HG03095 (cell line): ENCODE measurements around the gene NDUFV2.
A peak's percentile ranks its signal among the peaks of the same experiment; 100 is the strongest.
"Not testable (repeated sequence)": the region's sequence is repeated elsewhere in the genome, so short reads cannot be mapped to it uniquely, and the experiment has no call there.

Experiments
- ATAC-seq: cut with Tn5 transposase; IDR thresholded peaks from one replicate; pipeline ENCODE4 v1.9.1; 2021; ENCODE audit warnings: moderate library complexity; ENCODE audit not compliant: unreplicated experiment

NDUFV2 gene

DNA sequence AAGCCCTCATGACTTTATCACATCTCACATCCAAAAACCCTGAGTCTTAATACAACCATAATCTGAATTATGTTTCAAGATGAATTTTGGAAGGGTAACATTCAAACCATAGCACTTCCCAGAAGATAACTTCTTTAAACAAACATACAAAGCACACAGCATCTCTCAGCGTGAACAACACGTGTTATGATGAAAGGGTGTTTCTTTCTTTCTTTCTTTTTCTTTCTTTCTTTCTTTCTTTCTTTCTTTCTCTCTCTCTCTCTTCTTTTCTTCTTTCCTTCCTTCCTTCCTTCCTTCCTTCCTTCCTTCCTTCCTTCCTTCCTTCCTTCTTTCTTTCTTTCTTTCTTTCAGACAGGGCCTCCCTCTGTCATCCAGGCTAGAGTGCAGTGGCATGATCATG, 13.8 kb upstream of the NDUFV2 start:
- not testable (repeated sequence) for ATAC-seq

DNA sequence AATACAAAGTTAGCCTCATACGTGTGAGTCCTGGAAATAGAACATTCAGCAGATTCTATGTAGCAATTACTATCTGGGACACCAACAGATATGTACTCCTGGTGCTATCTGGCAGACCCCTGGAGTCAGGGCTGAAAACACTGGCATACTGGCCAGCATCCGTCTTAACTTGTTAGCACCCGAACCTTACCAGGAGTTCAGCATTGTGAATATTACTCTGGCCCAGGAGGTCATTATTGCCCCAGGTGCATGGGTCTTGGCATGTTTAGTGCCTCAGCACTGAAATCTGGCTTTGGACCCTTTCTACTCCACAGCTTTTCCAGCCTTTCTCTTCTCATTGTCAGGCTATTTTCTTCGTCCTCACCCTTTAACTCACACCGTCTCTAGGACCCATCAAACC, 11.9 kb upstream of the NDUFV2 start:
- no peak for ATAC-seq

DNA sequence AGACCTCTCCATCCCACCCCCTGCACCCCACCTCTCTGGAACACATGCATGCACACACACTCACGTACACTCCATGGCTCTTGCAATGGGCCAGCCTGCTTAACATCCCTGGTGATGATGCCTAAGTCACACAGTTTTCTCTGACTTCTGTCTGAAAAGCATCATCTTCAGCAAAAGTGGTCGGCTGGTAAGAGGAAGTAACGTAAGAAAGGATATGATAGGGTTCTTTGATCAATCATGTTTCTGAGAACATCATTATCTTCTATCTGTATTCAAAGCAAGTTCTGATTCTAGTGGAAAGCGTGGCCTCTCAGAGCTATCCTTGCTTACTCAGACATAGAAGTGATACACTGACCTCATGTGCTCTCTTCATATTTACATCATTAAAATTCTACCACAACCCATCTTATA, 11.4 kb upstream of the NDUFV2 start:
- ATAC-seq, result no peak

DNA sequence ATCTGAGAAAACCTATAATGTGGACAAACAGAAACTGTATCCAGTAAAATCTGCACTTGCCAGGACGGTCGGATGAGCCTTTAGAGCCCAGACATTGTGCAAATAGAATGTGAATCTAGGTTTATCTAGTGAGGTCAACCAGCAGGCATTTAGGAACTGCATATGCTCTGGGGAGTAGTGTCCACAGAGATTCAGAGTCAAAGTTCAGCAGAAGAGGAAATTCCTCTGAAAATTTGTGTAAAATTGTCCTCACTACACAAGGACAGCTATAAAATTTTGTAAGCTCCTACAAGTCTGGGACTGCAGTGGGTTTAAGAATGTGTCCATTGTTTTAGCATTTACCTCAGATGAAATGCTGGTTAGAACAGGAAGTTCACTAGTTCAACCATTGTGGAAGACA, 9.8 kb upstream of the NDUFV2 start:
- no peak for ATAC-seq

DNA sequence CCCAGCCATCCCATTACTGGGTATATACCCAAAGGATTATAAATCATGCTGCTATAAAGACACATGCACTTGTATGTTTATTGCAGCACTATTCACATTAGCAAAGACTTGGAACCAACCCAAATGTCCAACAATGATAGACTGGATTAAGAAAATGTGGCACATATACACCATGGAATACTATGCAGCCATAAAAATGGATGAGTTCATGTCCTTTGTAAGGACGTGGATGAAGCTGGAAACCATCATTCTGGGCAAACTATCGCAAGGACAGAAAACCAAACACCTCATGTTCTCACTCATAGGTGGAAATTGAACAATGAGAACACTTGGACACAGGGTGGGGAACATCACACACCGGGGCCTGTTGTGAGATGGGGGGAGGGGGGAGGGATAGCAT, 9.4 kb upstream of the NDUFV2 start:
- ATAC-seq, result not testable (repeated sequence)

DNA sequence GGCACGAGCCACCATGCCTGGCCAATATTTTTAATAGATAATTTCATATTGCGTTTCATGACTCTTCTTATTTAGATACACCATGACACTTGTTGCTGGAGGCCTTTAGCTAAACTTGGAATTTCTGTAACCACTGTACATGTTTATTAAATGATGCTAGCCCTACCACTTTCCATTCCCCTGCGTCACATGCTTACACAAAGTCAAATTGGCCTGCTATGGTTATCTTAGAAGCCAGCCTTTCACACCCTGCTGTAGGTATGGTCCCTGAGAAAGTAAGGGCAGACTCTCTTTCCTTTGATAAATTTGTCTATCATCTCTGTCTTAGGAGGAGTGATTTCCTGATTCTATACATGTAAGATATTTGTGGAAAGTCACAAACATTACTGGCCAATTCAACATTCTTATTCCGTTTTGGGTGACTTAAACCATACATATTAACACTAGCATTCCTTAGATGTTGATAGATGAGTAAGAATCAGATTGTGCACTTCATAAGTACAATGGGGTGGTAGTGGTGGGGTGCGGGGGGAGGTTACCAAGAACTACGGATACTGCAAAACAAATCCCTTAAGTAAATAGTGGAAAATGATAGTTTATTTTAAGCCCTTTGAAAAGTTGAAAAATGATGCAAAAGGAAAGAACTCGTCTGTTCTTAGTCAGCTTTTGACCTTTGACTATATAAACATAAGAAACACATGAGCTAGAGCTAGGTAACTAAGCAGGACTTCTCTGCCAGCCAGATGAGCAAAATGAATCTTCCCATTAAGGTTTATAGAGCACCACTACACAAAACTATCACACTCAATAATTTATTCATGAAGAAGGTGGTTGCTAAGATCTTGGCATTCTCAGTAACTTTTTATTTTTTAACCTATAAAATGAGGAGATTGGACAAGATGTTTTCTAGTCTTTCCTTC, 7.9 kb upstream of the NDUFV2 start:
- no peak for ATAC-seq

DNA sequence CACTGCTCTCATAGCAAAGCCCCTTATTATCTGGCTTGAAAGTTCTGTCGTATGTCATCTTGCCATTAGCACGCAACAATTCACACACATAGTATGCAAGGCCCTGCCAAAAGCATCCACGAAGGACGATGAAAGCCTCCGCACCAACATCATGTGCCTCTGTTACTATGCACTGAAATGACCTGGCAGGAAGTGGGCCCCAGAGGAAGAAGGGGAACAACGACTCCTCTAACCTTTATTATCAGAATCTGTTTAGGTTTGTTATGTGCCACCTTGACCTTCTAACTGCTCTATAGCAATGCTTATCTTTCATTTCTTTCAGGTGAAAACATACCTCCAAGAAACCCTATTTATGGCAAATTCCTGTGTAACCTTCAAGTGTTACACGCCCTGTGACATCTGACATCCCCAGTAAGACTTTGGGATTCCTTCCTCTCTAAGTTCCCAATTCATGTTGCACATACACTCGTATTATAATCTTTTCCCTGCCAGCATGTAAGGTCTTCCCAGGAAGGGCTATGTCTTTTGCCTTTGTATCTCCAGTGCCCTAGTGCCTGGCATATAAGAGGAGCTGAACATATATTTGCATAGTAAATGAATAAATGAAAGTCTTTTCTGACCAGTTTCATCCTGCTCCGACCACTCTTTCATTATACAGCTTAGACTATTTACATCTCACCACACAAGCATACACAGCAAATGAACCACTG, 7.0 kb upstream of the NDUFV2 start:
- peak; percentile 81 for ATAC-seq

DNA sequence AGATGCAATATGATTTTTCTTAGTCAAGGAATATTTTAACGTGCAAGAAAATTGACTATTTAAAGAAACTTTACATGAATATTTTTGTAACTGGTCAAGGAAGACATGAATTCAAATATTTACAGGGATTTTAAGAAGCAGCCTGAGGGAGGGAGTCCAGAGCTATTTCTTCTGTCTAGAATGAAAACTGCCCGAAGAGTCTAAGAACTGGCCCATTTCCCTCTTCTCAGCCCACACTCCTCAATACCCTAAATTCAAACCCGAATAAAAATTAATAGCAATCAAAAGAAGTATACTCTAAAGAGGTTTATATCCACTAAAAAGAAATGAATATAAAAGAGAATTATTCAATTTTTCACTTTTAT, 6.5 kb upstream of the NDUFV2 start:
- ATAC-seq, result no peak

DNA sequence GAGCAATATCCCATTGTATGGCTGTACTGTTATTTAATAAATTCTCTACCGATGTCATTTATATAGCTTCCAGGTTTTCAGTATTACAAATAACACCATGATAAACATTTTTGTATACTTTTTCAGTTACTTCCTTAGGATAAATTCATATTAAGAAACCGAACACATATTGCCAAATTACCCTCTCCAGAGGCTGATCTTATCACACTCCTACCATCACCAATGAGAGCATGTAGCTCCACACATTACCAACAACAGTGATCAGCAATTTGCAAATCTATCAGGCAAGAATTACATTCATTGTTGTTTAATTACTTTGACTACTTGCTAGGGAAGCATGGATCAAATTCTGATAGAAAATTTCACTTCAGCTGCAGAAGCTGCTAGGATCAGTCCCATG, 5.8 kb upstream of the NDUFV2 start:
- ATAC-seq, result no peak

DNA sequence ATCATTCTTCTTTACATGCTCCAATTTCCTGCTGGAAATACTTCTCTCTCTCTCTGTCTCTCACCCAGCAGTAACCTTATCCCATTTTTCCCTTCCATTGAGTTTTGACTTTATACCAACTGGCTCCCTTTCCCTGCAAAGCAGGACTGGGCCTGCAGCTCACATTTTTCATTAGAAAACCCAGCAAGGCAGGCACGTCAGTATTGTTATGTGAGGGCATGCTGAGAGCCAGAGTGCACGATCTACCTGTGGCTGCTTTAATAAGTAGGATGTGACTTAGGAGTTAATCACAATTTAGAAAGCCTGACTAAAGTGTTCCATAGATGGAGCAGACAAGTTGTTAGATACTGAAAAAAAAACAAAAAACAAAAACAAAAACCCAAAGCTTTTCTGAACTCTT, 5.2 kb upstream of the NDUFV2 start:
- ATAC-seq, result no peak

DNA sequence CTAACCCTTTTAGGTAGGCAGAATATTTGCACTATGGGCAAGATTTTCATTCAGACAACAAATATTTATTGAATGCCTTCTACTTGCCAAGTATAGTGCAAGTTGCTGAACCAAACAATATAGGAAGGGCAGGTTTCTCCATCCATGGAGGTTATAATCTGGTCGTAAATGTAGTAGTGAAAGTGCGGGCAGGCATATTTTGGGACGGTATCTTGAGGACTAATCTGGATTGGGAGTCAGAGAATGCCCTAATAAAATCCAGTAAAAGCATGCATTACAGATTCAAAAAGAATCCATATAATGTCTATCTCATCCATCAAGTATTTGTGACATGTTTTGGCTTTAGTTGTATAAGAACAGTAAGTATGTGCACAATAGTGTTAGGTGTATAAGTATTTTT, 1.7 kb upstream of the NDUFV2 start:
- no peak for ATAC-seq

DNA sequence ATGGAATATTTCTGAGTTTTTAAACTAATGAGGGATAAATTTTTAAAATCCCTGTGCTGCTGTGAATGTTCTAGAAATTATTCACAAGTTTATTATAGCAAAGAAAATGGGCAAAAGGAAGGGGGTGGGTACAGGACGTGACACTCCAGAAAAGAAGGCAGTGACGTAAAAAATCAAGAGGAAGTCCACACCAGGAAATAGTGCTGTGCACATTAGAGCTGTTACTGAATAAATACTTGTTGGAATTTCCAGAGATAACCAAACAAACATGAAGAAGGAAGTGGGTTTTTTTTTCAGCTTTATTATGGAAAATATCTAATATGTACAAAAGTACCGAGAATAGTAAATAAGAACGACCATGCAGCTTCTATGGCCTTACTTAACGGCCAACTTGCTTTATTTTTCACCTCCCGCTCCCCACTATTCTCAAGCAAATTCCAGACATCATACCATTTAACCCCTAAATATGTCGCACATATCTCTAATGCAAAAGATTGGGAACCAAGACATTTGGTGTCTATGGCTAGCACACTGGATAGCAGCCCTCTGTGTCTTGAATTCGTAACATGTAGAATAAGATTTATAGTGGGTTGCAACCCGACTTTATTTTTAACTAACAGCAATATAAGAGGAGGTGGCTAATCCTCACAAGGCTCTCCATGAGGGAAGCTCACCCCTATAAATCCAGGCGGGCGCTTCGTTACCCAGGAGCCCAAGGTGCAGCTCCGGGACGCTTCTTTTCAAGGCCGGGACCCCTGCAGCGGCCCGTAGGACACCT, 580 bp upstream of the NDUFV2 start:
- no peak for ATAC-seq

DNA sequence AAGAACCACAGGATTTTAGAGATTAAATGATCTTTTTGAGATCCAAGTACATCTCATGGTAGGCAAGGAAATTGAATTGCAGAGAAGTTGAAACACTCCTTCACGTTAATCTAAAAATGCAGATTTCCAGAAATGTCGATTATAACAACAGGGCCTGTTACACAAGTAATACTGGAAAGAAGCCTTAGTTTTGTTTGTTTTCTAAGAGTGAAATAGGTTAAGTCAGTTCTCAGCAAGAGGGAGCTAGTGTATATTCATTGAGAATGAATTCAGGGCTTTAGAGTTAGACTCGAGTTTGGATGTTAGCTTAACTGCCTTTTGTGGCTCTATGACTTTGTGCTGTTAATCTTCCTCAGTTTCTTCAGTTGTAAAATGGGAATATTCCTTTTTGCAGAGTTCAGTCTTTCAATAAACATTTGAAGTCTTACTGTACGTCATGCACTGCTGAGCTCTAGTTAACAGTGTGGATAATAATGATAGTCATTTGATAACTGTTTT, 926 bp downstream of the NDUFV2 start:
- ATAC-seq, result no peak

DNA sequence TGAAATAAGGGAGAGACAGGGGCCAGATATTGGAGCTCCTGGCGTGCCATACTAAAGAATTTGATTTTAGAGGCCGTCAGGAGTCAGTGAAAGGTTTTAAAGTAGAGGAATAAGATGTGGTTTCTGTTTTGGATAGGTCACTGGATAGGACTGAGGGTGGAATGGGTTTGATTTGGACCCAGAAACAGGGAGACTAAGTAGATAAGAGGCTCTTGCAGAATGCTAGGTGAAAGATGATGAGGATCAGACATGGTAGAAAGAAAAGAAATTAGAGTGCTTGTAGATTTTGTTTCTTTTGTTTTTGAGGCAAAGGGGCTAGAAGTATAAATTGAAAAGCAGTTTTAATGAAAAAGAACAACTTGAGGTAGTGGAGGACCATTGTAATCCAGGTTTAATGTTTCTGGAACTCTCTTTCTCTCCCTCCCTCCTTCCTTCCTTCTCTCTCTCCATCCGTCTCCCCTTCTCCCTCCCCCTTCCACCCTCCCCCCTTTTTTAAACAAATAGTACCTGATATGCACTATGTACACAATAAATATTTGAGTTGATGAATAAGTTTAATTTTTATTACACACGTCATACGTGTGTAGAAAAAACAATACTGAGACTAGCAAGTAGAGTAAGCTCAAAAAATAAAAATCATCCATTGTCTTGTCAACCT, 1.9 kb downstream of the NDUFV2 start:
- ATAC-seq, result no peak

DNA sequence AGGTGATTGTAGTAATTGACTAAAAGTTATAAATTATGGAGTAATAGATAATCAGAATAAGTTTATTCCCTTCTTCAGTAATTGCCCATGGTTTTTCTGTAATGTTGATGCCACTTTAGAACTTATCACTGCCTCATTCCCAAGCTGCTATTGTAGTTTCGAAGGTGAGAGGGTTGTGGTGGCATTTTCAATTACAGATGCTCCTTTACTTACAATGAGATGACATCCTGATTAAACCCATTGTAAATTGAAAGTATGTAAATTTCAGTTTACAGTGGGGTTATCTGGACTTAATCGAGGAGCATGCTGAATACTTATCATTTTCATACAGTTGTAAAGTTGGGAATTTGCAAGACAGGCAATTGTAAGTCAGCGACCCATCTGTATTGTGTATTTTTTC, 2.9 kb downstream of the NDUFV2 start:
- no peak for ATAC-seq

DNA sequence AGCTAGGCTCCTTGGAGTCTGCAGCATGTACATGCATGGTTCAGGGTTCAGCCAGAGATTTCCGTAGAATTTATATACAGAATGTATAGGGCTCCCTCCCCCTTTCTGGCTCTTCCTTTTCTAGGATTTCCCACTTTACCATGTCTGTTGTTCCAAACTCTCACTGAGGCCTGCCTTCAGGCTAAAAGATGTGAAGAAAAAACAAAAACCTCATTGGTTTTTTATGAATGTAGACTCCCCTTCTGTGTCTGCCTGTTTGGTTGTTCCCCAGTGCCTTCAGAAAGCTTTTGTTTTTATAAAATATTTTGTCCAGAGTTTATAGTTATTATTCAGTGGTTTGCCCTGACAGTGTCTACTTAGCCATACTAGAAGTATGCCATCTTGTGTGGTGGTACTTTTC, 3.6 kb downstream of the NDUFV2 start:
- ATAC-seq, result no peak

DNA sequence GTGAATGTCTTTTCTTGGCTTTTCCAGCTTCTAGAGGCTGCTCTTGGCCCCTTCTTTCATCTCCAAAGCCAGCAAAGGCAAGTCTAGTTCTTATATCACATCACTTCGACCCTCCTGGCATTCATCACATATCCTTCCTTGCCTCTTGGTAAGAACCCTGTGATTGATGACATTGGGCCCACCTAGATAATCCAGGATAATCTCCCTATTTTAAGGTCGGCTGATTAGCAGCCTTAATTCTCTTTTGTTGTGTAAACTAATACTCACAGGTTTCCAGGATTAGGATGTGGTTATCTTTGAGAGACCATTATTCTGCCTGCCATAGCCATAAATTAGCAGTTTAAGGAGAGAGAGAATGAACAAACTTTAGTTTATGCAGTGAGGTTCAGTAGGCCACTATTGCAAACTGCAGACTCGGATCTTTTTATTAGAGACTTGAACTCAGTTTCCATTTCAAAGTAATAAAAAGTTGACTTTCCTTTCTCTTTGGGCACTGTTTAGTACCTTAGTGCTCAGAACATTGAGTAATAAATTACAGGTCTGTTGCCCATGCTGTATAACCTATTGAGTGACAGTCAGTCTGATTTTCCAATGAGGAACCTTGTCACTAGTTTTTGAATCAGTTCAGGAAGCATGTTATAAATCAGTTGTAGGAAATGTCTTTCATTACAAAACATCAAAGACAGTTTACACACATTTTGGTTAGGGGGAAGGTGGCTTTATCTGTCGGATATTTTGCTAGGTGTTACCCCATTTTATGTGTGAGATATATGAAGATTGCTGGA, 4.5 kb downstream of the NDUFV2 start:
- ATAC-seq, result no peak

DNA sequence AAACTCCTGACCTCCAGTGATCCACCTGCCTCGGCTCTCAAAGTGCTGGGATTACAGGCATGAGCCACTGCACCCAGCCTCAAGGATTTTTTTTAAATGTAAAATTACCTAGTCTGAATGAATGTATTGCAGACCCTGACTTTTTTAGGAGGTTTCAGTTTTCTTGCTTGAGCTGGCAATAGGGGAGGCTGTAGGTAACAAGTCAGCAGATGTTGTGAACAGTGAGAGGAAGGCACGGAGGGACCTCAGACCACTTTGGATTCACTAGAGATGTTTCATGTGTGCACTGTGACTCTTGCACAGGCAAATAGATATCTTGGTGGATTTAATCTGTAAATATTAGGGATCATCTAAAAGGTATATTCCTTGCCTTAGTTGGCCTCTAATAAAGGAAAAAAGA, 6.4 kb downstream of the NDUFV2 start:
- ATAC-seq, result no peak

DNA sequence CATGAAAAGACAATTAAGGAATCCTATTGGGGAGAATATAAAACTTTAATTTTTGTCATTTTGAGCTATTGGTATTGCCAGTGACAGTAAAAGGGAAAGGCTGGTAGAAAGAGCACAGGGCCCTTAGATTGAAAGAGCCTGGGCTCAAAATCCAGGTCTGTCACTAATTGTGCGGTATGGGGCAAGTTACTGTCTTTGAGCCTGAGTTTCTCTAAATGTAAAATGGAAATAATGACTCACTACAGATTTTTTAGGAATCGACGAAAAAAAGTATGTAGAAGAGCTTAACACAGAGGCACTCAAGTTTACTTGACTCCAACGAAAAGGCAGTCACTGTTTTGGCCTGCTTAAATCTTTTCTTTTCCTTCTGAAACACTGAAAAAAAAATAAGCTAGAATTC, 7.0 kb downstream of the NDUFV2 start:
- ATAC-seq, result no peak

DNA sequence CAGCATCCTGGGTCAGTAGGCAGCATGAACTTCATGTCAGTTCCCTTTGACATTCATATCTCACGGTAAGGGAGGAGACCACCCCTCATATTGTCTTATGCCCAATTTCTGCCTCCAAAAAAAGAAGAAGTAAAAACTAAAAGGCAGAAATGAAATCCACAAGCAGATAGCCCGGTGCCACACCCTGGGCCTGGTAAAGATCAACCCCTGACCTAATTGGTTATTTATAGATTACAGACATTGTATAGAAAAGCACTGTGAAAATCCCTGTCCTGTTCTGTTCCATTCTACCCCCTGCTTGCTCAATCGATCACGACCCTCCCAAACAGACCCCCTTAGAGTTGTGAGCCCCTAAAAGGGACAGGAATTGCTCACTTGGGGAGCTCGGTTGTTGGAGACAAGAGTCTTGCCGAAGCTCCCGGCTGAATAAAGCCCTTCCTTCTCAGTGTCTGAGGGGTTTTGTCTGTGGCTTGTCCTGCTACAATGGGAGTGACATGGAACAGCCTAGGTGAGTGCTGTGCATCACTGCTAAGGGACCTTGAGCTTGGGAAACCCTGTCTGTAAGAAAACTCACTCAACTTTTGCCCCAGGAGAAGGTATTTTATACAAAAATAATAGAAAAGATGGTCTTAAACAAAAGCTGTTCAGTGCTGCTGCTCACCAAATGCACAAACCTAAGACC, 11.1 kb downstream of the NDUFV2 start:
- no peak for ATAC-seq
